Stimulated activated naive CD4-positive, alpha-beta T cell treated with Interleukin-2 at 50 U/mL for 16 hours (primary cell): ENCODE data around the gene POLN.
A peak's percentile ranks its signal among the peaks of the same experiment; 100 is the strongest.

ENCODE experiments used
- DNase-seq: peaks from one replicate; lab custom pipeline; 2025; lab: John Stamatoyannopoulos, UW

Gene POLN

GRCh38 chr4:2263926-2264321 lies 22.0 kb upstream of the POLN start:
- no peak for DNase-seq

GRCh38 chr4:2262944-2263250 lies 21.0 kb upstream of the POLN start:
- DNase-seq = no peak

GRCh38 chr4:2262145-2262943 lies 20.4 kb upstream of the POLN start:
- peak; percentile 98 for DNase-seq

- no peak for DNase-seq
These were observed 19.9 kb upstream of the POLN start, which contains the start of gene MXD4 for GRCh38 chr4:2261853-2262144. Gene MXD4, minus strand, starts transcription at chr4:2262109. Its CDS starts 129 bp downstream, at chr4:2261980.

- peak; percentile 41 for DNase-seq
These were observed 19.4 kb upstream of the POLN start for GRCh38 chr4:2261110-2261852.

- no peak for DNase-seq
These were observed 18.6 kb upstream of the POLN start for GRCh38 chr4:2260344-2261109.

GRCh38 chr4:2259541-2260343 lies 17.8 kb upstream of the POLN start:
- DNase-seq = no peak

GRCh38 chr4:2259036-2259540 lies 17.2 kb upstream of the POLN start:
- DNase-seq = no peak

- DNase-seq = no peak
These were observed 16.4 kb upstream of the POLN start for GRCh38 chr4:2258091-2259035.

- DNase-seq = no peak
These were observed 15.6 kb upstream of the POLN start for GRCh38 chr4:2257361-2258081.

- DNase-seq = no peak
These were observed 14.9 kb upstream of the POLN start for GRCh38 chr4:2256781-2257191.

- DNase-seq = no peak
These were observed 14.3 kb upstream of the POLN start for GRCh38 chr4:2256156-2256731.

GRCh38 chr4:2255501-2256155 lies 13.7 kb upstream of the POLN start:
- no peak for DNase-seq

- DNase-seq = no peak
These were observed 13.0 kb upstream of the POLN start for GRCh38 chr4:2254665-2255500.

- DNase-seq = no peak
These were observed 11.5 kb upstream of the POLN start for GRCh38 chr4:2253160-2254084.

GRCh38 chr4:2252530-2253091 lies 10.7 kb upstream of the POLN start:
- DNase-seq = no peak
